Melanocyte of skin (primary cell): ENCODE measurements around the gene PCBD2. TPM values are rescaled to one million over a fixed set of nuclear protein-coding genes. Genes with fewer than 3 reads are reported as not detected.

ENCODE experiments used
- small RNA-seq, 2 donors: library from RNA; depleted of rRNA; stranded (forward); fragments of <200 nt; gene quantifications; one replicate each; pipeline ENCODE3, GENCODE V24; 2012
- total RNA-seq, 2 donors: library from RNA; depleted of rRNA; stranded (reverse); fragments of >200 nt; gene quantifications; 2 replicates each; pipeline ENCODE4 v1.2.3, GENCODE V29; 2012

Gene PCBD2
- total RNA-seq = 1 to 10 TPM; 3.1 to 5.3 TPM

DNA sequence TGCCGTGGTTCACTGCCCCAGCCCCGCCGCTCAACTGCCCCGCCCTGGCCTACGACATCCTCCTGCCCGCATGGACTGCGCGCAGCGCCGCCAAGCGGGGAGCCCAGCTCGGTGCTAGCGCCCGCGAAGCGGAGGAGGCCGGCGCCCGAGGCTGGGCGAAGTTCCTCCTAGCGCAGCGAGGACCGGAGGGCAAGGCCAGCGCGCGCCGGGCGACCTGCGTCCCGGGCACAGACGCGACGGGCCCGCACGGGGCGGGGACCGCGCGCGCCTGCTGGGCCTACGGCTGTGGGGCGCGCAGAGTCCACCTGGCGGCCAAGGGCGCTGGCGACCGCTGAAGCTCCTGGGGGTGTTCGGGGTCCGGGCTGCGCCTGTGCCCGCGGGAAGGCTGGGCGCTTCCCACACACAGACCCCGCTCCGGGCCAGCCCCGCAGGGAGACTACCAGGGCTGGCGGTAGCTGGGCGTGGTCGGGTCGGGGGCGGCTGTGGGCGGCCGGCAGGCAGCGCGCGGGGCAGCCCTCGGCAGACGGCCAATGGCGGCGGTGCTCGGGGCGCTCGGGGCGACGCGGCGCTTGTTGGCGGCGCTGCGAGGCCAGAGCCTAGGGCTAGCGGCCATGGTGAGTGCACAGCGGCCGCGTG lies at the start of gene PCBD2:
Gene PCBD2, plus strand, starts transcription at position 522 of the 636 bp plus-strand sequence. Its CDS starts 9 bp downstream, at position 531.

DNA sequence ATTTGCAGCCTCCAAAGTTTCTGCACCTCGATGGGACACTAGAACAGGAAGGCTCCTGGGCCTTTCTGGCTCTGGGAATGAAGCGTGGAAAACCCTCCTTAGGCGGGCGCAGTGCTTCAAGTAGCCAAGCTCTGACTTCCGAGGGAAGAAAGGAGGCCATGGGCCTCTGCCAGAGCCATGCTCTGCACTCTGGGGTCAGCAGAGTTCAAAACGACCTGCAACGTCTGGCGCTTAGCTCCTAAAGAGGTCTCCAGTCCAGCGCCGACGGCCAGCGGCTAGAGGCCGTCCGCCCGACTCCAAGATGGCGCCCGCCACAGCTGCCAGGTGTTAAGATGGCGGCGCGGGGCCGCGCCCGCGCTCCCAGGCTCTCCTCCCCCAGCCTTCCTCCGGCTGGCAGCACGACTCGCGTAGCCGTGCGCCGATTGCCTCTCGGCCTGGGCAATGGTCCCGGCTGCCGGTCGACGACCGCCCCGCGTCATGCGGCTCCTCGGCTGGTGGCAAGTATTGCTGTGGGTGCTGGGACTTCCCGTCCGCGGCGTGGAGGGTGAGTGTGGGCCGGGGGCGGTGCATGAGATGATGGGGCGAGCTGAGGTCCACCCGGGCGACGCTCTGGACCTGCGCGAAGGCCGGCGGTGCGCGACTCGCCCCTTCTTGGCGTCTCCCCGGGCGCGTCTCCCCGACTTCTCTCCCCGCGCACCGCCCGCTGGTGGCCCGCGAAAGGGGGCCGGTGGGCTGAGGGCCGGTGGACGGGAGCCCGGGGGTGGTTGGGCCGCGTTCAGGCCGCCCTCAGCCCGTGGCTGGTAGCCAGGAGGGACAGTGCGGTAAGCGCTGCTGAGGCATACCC lies 30.7 kb upstream of the PCBD2 start, which contains the start of gene TXNDC15:
Gene TXNDC15, plus strand, starts transcription at position 385 of the 844 bp plus-strand sequence. Its CDS starts 57 bp downstream, at position 442.

DNA sequence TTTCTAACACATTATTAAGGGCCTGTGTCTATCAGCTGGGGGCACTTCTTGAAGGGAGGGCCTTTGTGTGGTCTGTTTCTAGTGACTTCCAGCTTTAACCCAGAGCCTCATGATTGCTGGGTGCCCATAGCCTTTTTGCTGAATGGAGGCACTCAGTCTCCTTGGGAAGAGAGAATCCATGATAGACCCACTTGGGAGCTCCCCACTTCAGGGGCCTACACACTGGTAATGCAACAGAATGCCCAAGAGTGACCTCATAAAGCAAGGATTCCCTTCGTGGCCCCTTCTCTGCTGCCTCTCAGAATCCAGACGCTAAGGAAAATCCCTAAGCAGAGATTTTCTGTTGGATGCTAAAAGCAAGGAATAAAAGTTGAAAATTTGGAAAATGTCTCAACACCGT lies 62.7 kb downstream of the PCBD2 start, which contains the start of gene CATSPER3:
Gene CATSPER3, plus strand, starts transcription at position 301 of the 400 bp plus-strand sequence. Its CDS starts 85 bp downstream, at position 386.

Small RNA genes within 50 kb of the gene (small RNA-seq; reads per million reads assigned to genes)
- 0 reads per million in 2 donors for gene MIR4461
- gene MTND3P25 = 0 to 3.1 reads per million in 2 donors
- 0 to 0.17 reads per million in 2 donors for gene MTND4LP30

Other genes starting within 250 kb of the PCBD2 start
- gene CAMLG, start 166.6 kb upstream of the PCBD2 start, total RNA-seq = 10 to 100 TPM; 19.3 to 23.0 TPM
- 10 to 100 TPM; 15.1 to 25.0 TPM for gene DDX46, start 146.4 kb upstream of the PCBD2 start, total RNA-seq
- gene C5orf24, start 59.2 kb upstream of the PCBD2 start, total RNA-seq = 10 to 100 TPM; 38.6 to 44.4 TPM
- 10 to 100 TPM; 42.7 to 53.3 TPM for gene TXNDC15, start 30.8 kb upstream of the PCBD2 start, total RNA-seq
- gene CATSPER3, start 62.8 kb downstream of the PCBD2 start, total RNA-seq = not detected
- gene PITX1, start 129.1 kb downstream of the PCBD2 start, total RNA-seq = not detected